ENCODE results near the gene LRRFIP1. TPM values are rescaled to one million over a fixed set of nuclear protein-coding genes. Genes with fewer than 3 reads are reported as not detected.
A peak's percentile ranks its signal among the peaks of the same experiment; 100 is the strongest.
"Not testable (repeated sequence)": the region's sequence is repeated elsewhere in the genome, so short reads cannot be mapped to it uniquely, and the experiment has no call there.

LRRFIP1 gene
- total RNA-seq, 1 donor from 2014 or later: 152 TPM

- no peak for DNase-seq (ENCODE audit: low read depth, low spot score)
Measured at GRCh38 chr2:237597196-237598145, 29.9 kb upstream of the LRRFIP1 start.

GRCh38 chr2:237598468-237599208 lies 28.7 kb upstream of the LRRFIP1 start:
- DNase-seq (ENCODE audit: low read depth, low spot score): no peak

- no peak for DNase-seq (ENCODE audit: low read depth, low spot score)
Measured at GRCh38 chr2:237599465-237600110, 27.8 kb upstream of the LRRFIP1 start.

GRCh38 chr2:237600205-237600846 lies 27.1 kb upstream of the LRRFIP1 start:
- DNase-seq (ENCODE audit: low read depth, low spot score): no peak

GRCh38 chr2:237601453-237602116 lies 25.8 kb upstream of the LRRFIP1 start:
- DNase-seq (ENCODE audit: low read depth, low spot score): no peak

GRCh38 chr2:237602409-237602808 lies 25.0 kb upstream of the LRRFIP1 start:
- DNase-seq (ENCODE audit: low read depth, low spot score): no peak

GRCh38 chr2:237603049-237603717 lies 24.2 kb upstream of the LRRFIP1 start:
- no peak for DNase-seq (ENCODE audit: low read depth, low spot score)

GRCh38 chr2:237603718-237604362 lies 23.5 kb upstream of the LRRFIP1 start:
- peak; percentile 97 for DNase-seq (ENCODE audit: low read depth, low spot score)

- no peak for DNase-seq (ENCODE audit: low read depth, low spot score)
Measured at GRCh38 chr2:237604391-237604790, 23.0 kb upstream of the LRRFIP1 start.

GRCh38 chr2:237604960-237605359 lies 22.4 kb upstream of the LRRFIP1 start:
- no peak for DNase-seq (ENCODE audit: low read depth, low spot score)

- not testable (repeated sequence) for DNase-seq (ENCODE audit: low read depth, low spot score)
Measured at GRCh38 chr2:237606522-237606921, 20.9 kb upstream of the LRRFIP1 start.

- DNase-seq (ENCODE audit: low read depth, low spot score): no peak
Measured at GRCh38 chr2:237612527-237613357, 14.6 kb upstream of the LRRFIP1 start.

GRCh38 chr2:237613679-237614078 lies 13.7 kb upstream of the LRRFIP1 start:
- no peak for DNase-seq (ENCODE audit: low read depth, low spot score)

GRCh38 chr2:237614151-237614720 lies 13.2 kb upstream of the LRRFIP1 start:
- DNase-seq (ENCODE audit: low read depth, low spot score): peak; percentile 66

GRCh38 chr2:237615631-237616249 lies 11.6 kb upstream of the LRRFIP1 start:
- no peak for DNase-seq (ENCODE audit: low read depth, low spot score)

- no peak for DNase-seq (ENCODE audit: low read depth, low spot score)
Measured at GRCh38 chr2:237616373-237616733, 11.0 kb upstream of the LRRFIP1 start.

GRCh38 chr2:237616734-237617586 lies 10.4 kb upstream of the LRRFIP1 start:
- peak; percentile 75 for DNase-seq (ENCODE audit: low read depth, low spot score)
